Skeletal muscle satellite cell (primary cell): ENCODE results near the gene ADAM8.

ENCODE experiments used
- H3K27me3 ChIP-seq: 2 replicates; pipeline ENCODE4 v1.7.0; 2013; ENCODE audit warnings: low read length; ENCODE audit not compliant: control insufficient read depth, insufficient read depth
- H3K36me3 ChIP-seq: 2 replicates; pipeline ENCODE4 v1.7.0; 2013; ENCODE audit warnings: mild to moderate bottlenecking, control low read depth, low read length; ENCODE audit not compliant: insufficient read depth
- H3K4me1 ChIP-seq: 2 replicates; pipeline ENCODE4 v1.7.0; 2013; ENCODE audit warnings: low read length; ENCODE audit not compliant: control insufficient read depth, insufficient read depth
- H3K4me2 ChIP-seq: 2 replicates; pipeline ENCODE4 v1.7.0; 2013; ENCODE audit warnings: mild to moderate bottlenecking, low read length
- H3K4me3 ChIP-seq: 2 replicates; pipeline ENCODE4 v1.7.0; 2013; ENCODE audit warnings: low read length
- H3K9ac ChIP-seq: 2 replicates; pipeline ENCODE4 v1.7.0; 2013; ENCODE audit warnings: mild to moderate bottlenecking, low read depth, low read length, moderate library complexity
- H3K9me3 ChIP-seq: replicated peaks from 2 replicates; pipeline ENCODE4 v1.7.0; 2013; ENCODE audit warnings: mild to moderate bottlenecking, control low read depth, low read length

Gene ADAM8

DNA sequence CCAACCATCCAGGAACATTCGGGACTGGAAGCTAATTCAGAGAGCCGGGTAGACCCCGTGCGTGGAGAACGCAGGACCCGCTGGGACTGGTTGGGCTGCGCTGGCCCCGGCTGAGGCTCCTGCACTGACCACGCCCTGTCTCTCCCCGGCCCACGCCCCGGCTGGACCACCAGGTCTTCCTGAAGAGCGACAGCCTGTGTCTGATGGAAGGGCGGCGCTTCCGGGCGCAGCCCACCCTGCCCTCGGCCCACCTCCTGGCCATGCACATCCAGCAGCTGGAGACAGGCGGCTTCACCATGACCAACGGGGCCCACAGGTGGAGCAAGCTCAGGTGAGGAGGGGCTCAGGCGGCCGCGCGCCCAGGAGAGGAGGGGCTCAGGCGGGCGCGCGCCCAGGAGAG is 56.9 kb downstream of the ADAM8 start:
- H3K4me2 ChIP-seq: no peak overlapping the region

DNA sequence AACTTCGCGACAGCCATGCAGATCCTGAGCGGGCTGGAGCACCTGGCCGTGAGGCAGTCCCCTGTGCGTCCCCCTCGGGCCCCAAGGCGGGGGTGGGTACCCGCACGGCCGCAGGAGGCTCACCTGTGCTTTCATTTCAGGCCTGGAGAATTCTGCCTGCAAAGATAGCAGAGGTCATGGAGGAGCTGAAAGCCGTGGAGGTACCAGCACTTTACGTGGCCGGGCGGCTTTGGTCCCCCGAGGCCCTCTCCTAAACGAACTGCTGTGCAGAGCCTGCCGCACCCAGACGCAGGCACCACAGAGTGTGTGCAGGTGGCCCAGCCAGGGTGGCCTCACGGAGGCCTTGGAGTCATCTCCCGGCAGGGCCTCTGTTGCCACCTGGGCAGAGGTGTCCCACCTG is 57.8 kb downstream of the ADAM8 start:
- Histone ChIP-seq H3K36me3 (no peaks in the 10 kb centered on the region), H3K4me2 (no peak overlapping the region), H3K9ac (no peak overlapping the region), H3K4me1 (no peaks in the 10 kb centered on the region), H3K27me3 (peaks cover 15% of the 10 kb centered on the region), H3K4me3 (no peak overlapping the region), H3K9me3 (no peaks in the 10 kb centered on the region)

More for the DNA sequence above, 56.9 kb downstream of the ADAM8 start:
- Histone ChIP-seq H3K27me3 (peaks cover 24% of the 10 kb centered on the region), H3K4me1 (no peaks in the 10 kb centered on the region), H3K9ac (no peak overlapping the region), H3K9me3 (no peaks in the 10 kb centered on the region), H3K4me3 (no peak overlapping the region), H3K36me3 (no peaks in the 10 kb centered on the region)

DNA sequence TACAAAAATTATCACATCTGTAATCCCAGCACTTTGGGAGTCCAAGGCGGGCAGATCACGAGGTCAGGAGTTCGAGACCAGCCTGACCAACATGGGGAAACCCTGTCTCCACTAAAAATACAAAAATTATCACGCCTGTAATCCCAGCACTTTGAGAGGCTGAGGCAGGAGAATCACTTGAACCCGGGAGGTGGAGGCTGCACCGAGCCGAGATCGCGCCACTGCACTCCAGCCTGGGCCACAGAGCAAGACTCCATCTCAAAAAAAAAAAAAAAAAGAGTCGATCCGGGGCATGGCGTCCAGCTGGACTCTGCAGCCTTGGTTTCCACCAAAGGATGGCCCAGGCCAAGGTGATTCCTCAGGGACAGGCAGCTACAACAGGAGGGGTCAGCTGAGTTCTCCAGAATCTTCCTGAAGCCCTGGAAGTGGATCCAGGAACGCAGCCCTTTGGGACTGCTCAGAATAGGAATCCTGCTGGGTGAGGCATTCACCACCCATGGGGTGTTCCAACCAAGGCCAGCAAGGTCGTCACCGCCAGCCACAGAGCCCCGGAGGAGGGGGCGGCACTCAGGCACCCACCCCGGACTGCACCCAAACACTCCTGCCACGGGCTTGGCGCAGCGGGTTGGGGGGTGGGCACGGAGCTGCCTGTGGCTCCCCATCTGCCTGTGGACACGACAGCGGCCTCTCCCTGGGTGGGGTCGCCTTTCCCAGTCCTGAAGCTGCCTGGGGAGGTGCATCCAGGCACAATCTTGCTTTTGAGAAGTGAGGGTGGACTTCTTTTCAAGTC is 58.7 kb downstream of the ADAM8 start:
- no peak overlapping the region for H3K4me3 ChIP-seq
- H3K4me2 ChIP-seq: no peak overlapping the region
- no peaks in the 10 kb centered on the region for H3K36me3 ChIP-seq
- no peaks in the 10 kb centered on the region for H3K9me3 ChIP-seq
- no peaks in the 10 kb centered on the region for H3K4me1 ChIP-seq
- H3K9ac ChIP-seq: no peak overlapping the region
- peaks cover 14% of the 10 kb centered on the region for H3K27me3 ChIP-seq

DNA sequence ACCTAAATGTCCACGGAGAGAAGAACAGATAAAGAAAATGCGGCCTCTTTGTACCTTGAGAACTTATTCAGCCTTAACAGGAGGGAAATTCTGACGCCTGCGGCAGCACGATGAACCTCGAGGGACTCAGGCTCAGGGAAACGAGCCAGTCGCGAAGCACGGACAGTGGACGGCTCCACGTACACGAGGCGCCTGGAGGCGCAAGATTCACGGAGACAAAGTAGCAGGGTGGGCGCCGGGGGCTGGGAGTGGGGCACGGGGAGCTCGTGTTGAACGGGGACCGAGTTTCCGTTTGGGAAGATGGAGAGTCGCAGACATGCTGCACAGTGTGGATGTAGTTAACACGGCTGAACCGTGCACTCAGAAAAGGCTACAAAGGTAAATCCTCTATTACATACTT is 59.9 kb downstream of the ADAM8 start:
- Histone ChIP-seq H3K36me3 (no peaks in the 10 kb centered on the region), H3K4me1 (no peaks in the 10 kb centered on the region), H3K4me2 (no peak overlapping the region), H3K4me3 (no peak overlapping the region), H3K27me3 (peaks cover 14% of the 10 kb centered on the region), H3K9me3 (no peaks in the 10 kb centered on the region), H3K9ac (no peak overlapping the region)

DNA sequence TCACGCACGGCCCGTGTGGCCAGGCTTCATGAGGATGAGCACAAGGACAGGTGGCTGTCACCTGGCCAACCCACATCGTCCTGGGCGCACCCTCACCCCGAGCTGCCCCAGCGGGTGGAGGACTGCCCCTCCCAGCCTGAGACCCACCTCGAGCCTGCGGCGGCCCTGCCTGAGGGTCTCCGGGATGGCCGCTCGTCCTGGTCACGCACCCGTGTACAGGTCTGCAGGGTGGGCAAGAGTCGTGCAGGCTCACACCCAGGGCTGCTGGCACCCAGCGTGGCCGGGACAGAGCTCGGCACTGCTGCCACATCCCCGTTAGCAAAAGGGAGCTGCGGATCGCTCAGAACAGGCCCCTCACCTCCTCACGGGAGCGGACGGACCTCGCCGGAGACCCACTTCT is 61.1 kb downstream of the ADAM8 start:
- Histone ChIP-seq H3K9me3 (no peaks in the 10 kb centered on the region), H3K27me3 (peaks cover 11% of the 10 kb centered on the region), H3K9ac (no peak overlapping the region), H3K36me3 (no peaks in the 10 kb centered on the region), H3K4me1 (no peaks in the 10 kb centered on the region), H3K4me2 (no peak overlapping the region), H3K4me3 (no peak overlapping the region)

DNA sequence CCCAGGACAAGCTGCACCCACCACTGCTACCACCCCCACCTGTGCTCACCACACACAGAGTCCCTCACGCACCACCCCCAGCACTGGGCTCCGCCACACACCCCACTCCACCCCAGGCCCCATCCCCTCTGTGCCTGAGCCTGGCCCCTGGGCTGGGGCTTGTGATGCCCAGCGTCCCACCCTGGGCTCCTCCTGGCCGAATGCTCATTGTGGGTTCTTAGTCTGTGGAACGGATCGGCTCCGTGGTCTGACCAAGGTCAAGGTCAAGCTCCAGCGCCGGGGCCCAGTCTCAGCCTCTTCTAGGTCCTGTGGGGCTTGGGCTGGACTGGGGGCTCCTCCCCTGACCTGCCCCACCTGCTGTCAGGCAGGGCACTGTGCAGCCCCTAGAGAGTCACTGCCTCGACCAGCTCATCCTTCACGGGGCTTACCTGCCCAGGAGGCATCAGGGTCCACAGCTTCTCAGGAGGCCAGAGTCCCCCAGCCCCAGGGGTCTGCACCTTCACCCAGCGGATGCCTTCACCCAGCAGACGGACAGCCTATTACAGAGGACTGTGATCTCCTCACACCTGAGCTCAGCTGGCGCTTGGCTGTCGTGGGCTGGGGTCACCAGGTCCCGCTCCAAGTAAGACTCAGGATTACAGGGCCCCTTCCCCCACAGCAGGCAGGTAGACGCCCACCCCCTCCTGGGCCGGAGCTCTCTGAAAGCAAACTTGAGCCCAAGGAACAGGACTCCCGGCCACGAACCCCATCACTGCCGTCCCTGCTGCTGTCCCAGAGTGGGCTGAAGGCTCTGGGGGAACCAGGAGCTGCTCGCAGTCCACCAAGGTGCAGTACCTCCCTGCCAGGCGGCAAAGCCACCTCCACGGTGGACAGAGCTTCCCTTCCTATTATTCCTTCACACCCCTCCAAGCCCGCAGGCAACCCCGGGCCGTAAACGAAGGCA is 61.9 kb downstream of the ADAM8 start:
- no peaks in the 10 kb centered on the region for H3K9me3 ChIP-seq
- H3K27me3 ChIP-seq: peaks cover 11% of the 10 kb centered on the region
- H3K4me3 ChIP-seq: no peak overlapping the region
- H3K9ac ChIP-seq: no peak overlapping the region
- H3K36me3 ChIP-seq: no peaks in the 10 kb centered on the region
- H3K4me2 ChIP-seq: no peak overlapping the region
- H3K4me1 ChIP-seq: no peaks in the 10 kb centered on the region

DNA sequence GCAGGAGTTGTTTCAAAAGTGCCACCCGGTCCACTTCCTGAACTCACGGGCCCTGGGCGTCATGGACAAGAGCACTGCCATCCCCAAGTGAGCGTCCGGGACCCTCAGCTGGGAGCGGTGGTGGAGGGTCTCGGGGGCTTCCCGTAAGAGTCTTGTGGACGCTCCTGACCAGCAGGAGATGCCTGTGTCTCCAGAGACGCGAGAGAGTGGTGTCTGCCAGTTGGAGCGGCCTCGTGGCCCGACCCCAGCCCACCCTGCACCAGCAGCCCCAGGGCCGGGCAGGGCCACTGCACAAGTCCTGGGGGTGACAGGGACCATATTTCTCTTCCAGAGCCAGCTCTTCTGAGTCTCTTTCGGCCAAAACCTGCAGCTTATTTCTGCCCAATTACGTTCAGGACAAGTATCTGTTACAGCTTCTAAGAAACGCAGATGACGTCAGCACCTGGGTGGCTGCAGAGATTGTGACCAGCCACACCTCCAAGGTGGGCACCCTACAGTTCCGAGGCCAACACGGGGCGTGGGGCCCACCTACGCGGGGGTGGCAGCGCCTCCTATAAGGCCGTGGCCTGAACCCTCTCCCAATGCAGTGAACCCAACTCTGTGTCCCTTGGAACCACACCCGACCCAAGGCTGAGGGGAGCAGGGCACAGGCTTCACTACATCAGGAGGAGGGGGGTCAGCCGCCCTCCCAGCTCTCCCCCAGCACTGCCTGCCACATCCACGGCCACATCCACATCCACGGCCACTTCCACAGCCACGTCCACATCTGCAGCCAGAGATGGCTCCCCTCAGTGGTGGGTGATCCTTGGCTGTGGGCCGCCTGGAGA is 62.8 kb downstream of the ADAM8 start:
- H3K9me3 ChIP-seq: peaks cover 2% of the 10 kb centered on the region
- no peaks in the 10 kb centered on the region for H3K4me1 ChIP-seq
- H3K36me3 ChIP-seq: no peaks in the 10 kb centered on the region
- no peak overlapping the region for H3K9ac ChIP-seq
- H3K4me2 ChIP-seq: no peak overlapping the region
- H3K4me3 ChIP-seq: no peak overlapping the region
- H3K27me3 ChIP-seq: peaks cover 3% of the 10 kb centered on the region

DNA sequence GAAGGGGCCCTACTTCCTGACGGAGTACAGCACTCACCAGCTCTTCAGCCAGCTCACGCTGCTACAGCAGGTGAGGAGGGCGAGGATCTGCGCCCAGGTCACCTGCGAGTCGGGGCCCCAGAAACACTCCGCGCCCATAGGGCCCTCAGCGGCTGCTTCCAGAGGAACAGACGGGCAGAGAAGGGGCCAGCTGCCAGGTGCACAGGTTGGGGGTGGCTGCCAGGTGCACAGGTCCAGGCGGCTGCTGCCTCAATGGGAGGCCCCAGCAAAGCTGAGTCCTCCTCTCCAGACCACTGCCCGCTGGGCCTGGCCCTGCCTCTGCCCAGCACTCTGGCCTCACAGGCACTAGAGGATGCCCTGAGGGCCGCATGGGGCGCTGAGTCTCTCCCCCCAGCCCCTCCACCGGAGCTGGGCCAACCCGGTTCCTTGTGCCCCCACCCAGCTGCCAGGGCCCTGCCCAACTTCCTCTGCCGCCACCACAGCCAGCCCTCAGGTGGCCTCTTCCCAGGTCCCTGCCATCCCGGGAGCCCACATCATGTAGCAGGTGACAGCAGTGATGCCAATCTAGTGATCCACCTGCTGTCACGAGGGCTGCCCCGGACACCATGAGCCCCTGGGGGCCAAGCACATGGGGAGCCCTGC is 63.7 kb downstream of the ADAM8 start:
- H3K36me3 ChIP-seq: no peaks in the 10 kb centered on the region
- no peak overlapping the region for H3K9ac ChIP-seq
- H3K4me2 ChIP-seq: no peak overlapping the region
- peaks cover 4% of the 10 kb centered on the region for H3K9me3 ChIP-seq
- no peaks in the 10 kb centered on the region for H3K27me3 ChIP-seq
- H3K4me3 ChIP-seq: no peak overlapping the region
- no peaks in the 10 kb centered on the region for H3K4me1 ChIP-seq
